CD4-positive, alpha-beta T cell treated with Interleukin-15 for 4 hours (primary cell): ENCODE results near the gene MSI2.
A peak's percentile ranks its signal among the peaks of the same experiment; 100 is the strongest.

Source experiments
- DNase-seq: peaks from one replicate; pipeline ENCODE4 v3.0.0-alpha.2; 2020; ENCODE audit warnings: low spot score

Gene MSI2

GRCh38 chr17:57685499-57686132, 429.3 kb downstream of the MSI2 start:
- no peak for DNase-seq

DNA sequence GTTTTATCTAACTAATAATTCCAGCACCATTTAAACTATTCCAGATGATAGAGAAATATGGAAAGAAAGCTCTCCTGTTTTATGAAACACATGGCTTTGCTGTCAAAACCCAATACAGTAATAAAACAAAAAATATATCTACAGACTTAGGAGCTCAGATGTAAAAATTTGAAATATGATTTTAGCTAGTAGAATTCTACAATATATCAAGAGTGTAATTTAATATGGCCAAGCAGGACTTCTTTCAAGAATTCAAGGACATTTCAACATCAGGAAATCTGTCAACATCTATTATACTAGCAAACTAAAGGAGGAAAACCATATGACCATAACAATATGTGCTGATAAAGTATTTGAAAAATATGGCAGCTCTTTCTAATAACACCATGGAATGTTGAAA, 431.3 kb downstream of the MSI2 start:
- DNase-seq: no peak

DNA sequence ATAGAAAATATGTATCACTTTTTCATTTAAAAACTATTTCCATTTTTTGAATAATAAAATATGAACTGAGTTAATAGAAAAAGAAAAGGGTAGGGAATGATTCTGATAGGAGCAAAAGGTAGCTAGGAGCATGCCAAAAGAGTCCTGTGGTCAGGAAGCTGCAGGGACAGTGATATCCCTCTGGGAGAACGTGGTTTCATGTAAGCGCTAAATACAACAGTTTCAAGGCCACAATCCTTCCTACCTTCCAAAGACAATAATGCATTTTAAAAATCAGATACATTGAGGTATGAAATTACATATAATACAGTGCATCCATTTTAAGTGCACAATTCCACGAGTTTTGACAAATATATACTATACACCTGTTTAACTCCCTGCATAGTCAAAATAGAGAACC, 432.9 kb downstream of the MSI2 start:
- DNase-seq: no peak

GRCh38 chr17:57691939-57692338, 435.6 kb downstream of the MSI2 start:
- no peak for DNase-seq

DNA sequence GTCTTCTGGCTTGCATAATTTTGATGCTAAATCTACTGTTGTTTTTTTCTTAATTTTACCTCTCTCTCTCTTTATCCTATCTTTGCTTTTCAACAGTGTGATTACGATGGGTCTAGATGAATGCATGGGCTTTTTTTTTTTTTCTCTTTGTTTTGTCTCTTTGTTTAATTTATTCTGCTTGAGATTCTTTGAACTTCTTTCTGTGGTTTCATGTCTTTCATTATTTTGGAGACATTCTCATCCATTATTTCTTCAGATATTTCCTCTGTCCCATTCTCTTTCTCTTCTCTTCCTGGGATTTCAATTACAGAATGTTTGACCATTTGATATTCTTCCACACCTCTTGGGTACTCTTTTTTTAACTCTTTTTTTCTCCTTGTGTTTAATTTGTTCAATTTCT, 436.4 kb downstream of the MSI2 start:
- DNase-seq: no peak

DNA sequence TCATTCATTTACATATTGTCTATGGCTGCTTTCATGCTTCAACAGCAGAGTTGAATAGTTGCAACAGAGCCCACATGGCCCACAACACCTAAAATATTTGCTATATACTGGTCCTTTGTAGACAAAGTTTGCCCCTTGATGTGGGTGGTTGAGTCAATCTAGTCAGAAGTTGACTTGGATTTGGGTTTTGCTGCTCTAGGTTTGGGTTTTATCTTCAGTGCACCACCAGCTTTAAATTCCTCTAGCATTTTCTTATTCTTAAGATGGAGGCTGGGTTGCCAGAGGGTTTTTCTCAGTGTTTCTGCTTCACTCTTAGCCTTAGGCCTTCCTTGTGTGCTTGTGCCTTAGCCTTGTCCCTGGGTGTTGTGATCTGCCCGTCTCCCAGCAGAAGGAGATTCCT, 437.7 kb downstream of the MSI2 start:
- DNase-seq: no peak

DNA sequence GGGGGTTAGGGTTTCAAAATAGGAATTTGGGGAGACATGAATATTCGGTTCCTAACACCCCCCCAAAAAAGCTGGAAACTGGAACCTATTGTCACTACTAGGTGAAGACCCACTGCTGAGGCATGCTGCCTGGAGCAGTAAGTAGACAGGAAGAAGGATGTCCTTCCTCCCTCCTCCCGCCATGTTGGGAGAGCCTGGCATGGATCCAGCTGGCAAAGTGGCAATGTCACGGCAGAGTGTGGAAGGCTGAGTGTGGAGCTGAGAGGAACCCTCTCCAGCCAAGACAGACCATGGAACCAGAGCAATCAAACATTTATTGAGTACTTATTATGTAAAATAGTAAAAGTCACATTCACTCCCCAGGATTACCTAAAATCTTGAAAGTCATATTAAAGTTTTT, 439.7 kb downstream of the MSI2 start:
- no peak for DNase-seq

GRCh38 chr17:57697197-57697596, 440.9 kb downstream of the MSI2 start:
- no peak for DNase-seq

- DNase-seq: peak; percentile 22
Measured at GRCh38 chr17:57697891-57698711, 441.8 kb downstream of the MSI2 start.

DNA sequence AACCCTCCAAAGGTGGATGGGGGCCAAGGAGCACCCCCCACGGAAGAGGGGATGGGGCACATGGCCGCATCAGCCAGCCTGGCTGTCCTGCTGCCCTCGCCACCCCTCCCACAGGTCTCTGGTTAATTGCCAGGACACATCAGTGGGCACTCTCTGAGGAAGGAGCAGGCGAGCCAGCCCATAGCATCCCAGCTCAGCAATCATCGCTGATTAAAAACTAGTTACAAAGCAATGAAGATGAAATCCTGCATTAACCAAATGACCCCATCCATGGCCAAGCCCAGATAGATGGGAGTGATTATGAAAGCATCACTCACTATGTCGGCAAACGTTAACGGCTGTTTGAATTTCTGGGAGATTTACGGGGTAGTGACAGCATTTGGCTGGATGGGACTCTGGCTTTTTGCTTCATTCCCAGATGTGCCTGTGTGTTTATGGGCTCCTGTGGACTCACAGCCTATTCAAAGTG, 443.5 kb downstream of the MSI2 start:
- no peak for DNase-seq

DNA sequence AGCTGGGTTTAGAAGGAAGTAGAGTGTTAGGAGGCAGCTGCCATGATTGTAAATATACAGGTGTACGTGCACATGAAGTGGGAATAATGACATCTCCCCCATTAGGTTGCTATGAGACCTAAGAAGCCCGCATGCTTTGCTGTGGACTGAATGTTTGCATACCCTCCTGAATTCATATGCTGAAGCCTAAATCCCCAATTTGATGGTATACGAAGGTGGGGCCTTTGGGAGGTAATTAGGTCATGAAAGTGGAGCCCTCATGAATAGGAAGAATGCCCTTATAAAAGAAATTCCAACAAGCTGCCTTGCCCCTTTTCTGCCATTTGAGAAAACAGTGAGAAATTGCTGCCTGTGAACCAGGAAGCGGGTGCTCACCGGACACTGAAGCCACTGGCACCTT, 444.8 kb downstream of the MSI2 start:
- no peak for DNase-seq

GRCh38 chr17:57703273-57703672, 446.9 kb downstream of the MSI2 start:
- DNase-seq: no peak

DNA sequence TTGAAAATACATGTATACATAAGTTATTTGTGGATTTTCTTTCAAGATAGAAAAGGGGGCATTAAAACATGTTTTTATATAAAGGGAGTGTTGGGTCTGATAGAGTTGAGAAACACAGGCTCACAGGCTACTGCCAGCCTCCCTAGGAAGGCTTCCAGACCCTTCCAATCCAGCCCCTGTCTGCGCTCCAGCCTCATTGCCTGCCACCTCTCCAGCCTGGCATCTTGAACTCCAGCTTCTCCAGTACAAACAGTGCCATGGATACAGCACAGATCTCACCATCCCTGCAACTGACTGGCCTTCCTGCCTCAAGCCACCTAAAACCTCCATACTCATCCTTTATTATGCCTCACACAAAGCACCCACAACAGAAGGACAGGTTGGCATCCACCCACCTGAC, 448.1 kb downstream of the MSI2 start:
- no peak for DNase-seq

DNA sequence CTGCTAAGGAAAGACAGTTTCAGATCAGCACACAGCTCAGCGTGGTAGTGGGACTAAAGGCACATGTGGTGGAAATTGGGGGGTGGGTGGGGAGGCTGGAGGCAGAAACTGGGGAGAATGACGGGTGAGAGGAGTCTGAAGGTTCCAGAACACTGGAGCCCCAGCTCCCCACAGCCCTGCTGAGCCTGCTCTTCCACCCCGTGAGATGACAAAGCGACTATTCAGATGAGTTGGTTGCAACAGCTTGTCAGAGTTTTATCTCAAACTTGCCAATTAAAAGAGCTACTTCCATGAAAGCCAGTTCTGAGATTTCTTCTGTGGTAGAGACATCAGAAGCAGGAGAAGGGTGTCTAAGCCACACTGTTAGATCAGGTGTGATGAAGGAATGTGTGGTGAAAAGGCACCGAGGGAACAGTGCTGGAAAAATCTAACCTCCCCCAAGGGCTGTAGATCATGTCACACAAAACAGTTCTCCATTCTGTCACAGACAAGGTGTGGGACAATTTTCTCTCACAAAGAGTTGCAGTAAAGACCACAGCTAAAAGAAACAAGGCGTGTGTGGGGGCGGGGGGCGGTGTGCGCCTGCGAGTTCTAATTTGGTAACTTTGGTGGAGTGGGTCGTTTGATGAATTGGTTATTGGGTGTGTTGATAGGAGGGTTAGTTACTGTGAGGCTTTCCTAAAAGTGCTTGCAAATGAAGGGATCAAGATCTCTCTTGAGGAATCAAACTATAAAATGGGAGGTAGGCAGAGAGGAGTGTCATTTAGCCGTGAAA, 449.8 kb downstream of the MSI2 start:
- no peak for DNase-seq

- DNase-seq: no peak
Measured at GRCh38 chr17:57706761-57707160, 450.4 kb downstream of the MSI2 start.

- DNase-seq: no peak
Measured at GRCh38 chr17:57707892-57708291, 451.6 kb downstream of the MSI2 start.

DNA sequence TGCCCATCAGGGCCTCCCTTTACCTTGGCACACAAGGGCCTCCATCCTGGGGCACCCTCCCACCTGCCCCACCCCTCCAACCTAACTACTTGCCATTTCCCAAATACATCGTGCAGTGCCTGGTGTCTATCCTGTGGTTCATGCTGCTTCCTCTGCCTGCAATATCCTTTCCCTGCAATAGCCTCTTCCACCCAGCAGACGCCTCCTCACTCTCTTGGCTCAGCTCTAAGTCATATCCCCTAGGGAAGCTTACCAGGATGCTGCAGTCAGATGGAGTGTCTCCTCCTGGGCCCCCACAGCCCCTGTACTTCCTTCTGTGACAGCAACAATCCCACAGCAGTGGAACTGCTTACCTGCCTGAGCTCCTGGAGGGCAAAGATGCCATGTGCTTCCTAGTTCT, 452.1 kb downstream of the MSI2 start:
- DNase-seq: no peak

DNA sequence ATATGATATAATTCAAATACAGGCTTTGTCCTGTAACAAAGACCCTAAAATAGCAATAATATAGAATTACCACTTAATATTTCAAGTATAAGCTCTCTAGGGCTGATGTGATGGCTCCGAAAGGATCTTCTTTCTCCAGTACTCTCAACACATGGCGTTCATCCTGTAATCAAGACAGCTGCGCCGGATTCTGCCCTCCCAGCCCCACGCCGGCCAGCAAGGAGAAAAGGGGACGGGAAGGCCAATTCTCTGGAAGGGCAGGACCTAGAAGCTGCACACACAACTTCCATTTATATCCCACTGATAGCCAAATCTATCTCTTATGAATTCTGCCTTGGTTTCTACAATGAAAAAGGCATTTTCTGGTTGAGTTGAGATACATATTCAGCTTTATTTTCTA, 456.8 kb downstream of the MSI2 start:
- DNase-seq: no peak

DNA sequence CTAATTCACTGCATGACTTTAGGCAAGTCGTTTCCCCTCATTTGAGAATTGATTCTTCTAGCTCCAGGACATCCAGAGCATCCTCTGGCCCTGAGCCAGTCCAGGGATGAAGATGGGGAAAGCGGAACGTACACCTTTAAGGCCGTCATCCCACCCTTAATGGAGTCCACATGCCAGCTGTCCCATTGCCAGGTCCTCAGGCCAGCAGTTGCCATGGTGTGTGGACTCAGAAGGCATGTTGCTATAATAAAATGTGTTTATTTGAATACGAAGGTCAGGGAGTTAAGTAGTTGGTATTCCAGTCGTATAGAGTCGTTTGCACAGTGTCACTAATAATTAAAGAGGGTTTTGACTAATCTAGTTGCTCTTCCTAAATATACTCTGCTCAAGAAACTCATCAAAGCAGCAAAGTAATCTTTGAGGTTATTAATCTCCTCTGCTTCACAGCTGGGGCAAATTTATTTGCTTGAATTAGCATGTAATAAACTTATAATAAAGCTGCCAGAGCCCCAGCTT, 458.4 kb downstream of the MSI2 start:
- DNase-seq: no peak

- no peak for DNase-seq
Measured at GRCh38 chr17:57715981-57716380, 459.7 kb downstream of the MSI2 start.

- DNase-seq: no peak
Measured at GRCh38 chr17:57718878-57719277, 462.6 kb downstream of the MSI2 start.

DNA sequence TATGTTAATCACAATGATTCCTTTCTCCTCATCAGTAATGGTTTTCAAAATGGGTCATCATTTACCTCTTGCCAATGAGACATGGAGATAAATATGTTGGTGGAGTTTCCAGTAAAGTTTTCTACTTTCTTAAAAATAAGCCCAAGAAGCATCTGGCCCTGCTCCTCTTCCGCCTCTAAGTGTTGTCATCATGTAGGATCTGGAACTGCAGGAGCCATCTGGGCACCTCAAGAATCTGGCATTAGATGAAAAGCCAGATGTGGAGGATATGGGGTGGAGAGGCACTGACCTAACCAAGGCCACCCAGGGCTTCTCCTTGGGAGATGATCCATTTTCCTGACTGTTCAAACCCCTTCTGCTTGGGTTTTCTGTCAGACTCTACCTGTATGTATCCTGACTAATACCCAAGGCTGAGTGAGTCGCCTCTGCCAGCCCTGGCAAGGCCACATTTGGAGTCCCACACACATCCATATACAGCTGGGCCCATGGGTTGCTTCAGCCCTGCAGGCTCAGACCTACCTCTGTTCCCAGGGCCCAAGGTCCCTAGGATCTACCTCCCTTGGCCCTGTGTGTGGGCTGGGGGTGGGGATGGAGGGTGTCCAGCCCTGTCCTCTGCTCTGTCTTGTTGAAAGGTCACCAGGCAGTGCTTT, 464.2 kb downstream of the MSI2 start:
- DNase-seq: no peak
